ENCODE measurements around the gene RPA1. TPM values are rescaled to one million over a fixed set of nuclear protein-coding genes. Genes with fewer than 3 reads are reported as not detected.
"Not testable (repeated sequence)": the region's sequence is repeated elsewhere in the genome, so short reads cannot be mapped to it uniquely, and the experiment has no call there.

The RPA1 gene
- total RNA-seq, 3 donors from 2014 or later (not counting 1 experiment from before 2014, with no cell fraction given), result 70.9 to 101 (median 98.9) TPM

DNA sequence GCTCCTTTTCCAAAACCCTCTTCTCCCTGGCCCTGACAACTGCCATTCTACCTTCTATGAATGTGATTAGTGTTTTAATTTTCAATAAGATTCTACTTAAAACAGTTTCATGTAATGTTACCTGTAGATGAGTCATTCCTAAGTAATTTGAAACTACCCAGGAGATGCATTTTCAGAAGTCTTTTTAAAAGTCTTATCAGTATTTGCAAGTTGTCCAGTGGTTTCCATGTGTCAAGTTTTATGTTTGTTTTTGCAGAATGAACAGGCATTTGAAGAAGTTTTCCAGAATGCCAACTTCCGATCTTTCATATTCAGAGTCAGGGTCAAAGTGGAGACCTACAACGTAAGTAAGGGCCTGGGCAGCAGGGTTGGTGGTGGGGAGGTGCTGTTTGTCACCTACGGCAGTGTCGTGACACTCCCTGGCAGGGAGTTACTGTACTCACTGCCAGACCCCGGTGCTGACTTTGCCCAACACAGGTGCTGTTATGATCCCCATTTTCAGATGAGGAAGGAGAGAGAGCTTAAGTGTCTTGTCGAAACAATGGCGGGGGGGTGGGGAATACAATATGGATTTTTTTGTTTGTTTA is 65.0 kb downstream of the RPA1 start:
- intact Hi-C loops (cut with micrococcal nuclease), result no loop called here
- no peak overlapping the region for H3K4me3 Mint-ChIP-seq
- ATAC-seq (no peak), DNase-seq (no peak)
- Histone ChIP-seq H3K4me1 (ENCODE audit: control insufficient read depth, insufficient read depth, low read length) (peaks cover 18% of the 10 kb centered on the region), H3K9me3 (ENCODE audit: control insufficient read depth, insufficient read depth, low read length) (no peaks in the 10 kb centered on the region), H3K27me3 (ENCODE audit: control insufficient read depth, insufficient read depth, low read length) (no peaks in the 10 kb centered on the region), H3K4me3 (ENCODE audit: low read length) (no peak overlapping the region), H3K27ac (ENCODE audit: low read length) (no peak overlapping the region), H3K36me3 (ENCODE audit: control insufficient read depth, insufficient read depth, low read length) (peaks cover 59% of the 10 kb centered on the region)
- H3K9me3 Mint-ChIP-seq, result no peaks in the 10 kb centered on the region
- TF ChIP-seq, protein P1, sequence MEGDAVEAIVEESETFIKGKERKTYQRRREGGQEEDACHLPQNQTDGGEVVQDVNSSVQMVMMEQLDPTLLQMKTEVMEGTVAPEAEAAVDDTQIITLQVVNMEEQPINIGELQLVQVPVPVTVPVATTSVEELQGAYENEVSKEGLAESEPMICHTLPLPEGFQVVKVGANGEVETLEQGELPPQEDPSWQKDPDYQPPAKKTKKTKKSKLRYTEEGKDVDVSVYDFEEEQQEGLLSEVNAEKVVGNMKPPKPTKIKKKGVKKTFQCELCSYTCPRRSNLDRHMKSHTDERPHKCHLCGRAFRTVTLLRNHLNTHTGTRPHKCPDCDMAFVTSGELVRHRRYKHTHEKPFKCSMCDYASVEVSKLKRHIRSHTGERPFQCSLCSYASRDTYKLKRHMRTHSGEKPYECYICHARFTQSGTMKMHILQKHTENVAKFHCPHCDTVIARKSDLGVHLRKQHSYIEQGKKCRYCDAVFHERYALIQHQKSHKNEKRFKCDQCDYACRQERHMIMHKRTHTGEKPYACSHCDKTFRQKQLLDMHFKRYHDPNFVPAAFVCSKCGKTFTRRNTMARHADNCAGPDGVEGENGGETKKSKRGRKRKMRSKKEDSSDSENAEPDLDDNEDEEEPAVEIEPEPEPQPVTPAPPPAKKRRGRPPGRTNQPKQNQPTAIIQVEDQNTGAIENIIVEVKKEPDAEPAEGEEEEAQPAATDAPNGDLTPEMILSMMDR (IDR thresholded peaks at IDR 0.05), result no peak
- no peak overlapping the region for H3K27ac Mint-ChIP-seq
- peaks cover 21% of the 10 kb centered on the region for H3K36me3 Mint-ChIP-seq
- 98% methylated on average over 7 of the region's 7 CpGs for WGBS (ENCODE audit: insufficient coverage)
- H3K4me1 Mint-ChIP-seq, result peaks cover 8 to 10% of the 10 kb centered on the region in 2 donors
- no peaks in the 10 kb centered on the region for H3K27me3 Mint-ChIP-seq (ENCODE audit: low read depth in 2 of 2)

DNA sequence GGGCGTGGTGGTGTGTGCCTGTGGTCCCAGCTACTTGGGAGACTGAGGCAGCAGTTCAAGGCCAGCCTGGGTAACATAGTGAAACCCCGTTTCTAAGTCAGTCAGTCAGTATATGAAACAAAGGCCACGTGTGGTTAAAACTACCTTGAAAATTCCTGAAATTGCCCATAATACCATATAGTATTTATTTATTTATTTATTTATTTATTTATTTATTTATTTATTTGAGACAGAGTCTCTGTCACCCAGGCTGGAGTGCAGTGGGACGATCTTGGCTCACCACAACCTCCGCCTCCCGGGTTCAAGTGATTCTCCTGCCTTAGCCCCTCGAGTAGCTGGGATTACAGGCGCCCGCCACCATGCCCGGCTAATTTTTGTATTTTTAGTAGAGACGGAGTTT is 65.7 kb downstream of the RPA1 start:
- H3K27ac Mint-ChIP-seq; H3K27me3 ChIP-seq (ENCODE audit: control insufficient read depth, insufficient read depth, low read length); H3K4me1 Mint-ChIP-seq; ATAC-seq; H3K4me3 Mint-ChIP-seq; DNase-seq; H3K9me3 Mint-ChIP-seq; H3K4me3 ChIP-seq (ENCODE audit: low read length); H3K27me3 Mint-ChIP-seq (ENCODE audit: low read depth in 2 of 2); H3K9me3 ChIP-seq (ENCODE audit: control insufficient read depth, insufficient read depth, low read length); intact Hi-C loops (cut with micrococcal nuclease); H3K27ac ChIP-seq (ENCODE audit: low read length): not testable (repeated sequence)
- Histone ChIP-seq H3K36me3 (ENCODE audit: control insufficient read depth, insufficient read depth, low read length) (peaks cover 56% of the 10 kb centered on the region), H3K4me1 (ENCODE audit: control insufficient read depth, insufficient read depth, low read length) (peaks cover 12% of the 10 kb centered on the region)
- peaks cover 21% of the 10 kb centered on the region for H3K36me3 Mint-ChIP-seq
- 98% methylated on average over 10 of the region's 11 CpGs for WGBS (ENCODE audit: insufficient coverage)

DNA sequence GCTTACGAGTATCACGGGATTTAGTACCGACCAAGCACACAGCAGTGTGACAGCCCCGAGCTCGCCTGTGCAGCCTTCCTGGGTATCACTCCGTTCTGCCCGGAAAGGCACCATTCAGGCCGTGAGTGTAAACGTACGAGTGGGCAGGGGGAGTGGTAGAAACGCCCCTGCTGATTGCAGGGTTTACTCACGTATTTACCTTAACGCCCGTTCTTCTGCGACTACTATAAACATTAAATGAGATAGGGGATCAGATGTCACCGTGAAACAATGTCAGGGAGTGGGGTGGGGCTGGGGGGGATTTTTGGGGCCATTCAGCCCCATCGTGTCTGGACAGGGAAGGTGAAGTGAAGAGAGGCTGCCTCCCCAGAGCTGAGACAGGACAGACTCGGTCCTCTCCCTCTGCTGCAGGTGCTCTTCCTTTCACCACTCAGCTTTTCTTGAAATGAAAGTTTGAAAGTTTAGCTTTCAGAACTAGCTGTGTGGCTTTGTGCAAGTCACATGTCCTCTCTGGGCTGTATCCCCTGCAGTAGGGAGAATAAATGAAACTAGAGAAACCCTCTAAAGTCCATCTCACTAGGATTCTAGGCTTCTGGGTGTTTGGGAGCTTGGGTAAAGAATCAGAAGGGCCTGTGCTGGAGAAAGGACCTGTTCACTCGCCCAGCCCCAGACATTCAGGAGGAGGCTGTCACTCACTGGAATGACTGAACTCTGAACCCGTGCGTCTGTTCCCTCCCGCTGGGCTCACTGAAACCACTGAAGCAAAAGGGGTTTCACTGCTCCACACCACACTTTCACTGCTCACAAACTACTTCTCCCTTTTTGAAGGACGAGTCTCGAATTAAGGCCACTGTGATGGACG is 66.7 kb downstream of the RPA1 start:
- Histone ChIP-seq H3K27me3 (ENCODE audit: control insufficient read depth, insufficient read depth, low read length) (no peaks in the 10 kb centered on the region), H3K4me3 (ENCODE audit: low read length) (no peak overlapping the region), H3K36me3 (ENCODE audit: control insufficient read depth, insufficient read depth, low read length) (peaks cover 54% of the 10 kb centered on the region), H3K27ac (ENCODE audit: low read length) (no peak overlapping the region), H3K9me3 (ENCODE audit: control insufficient read depth, insufficient read depth, low read length) (no peaks in the 10 kb centered on the region), H3K4me1 (ENCODE audit: control insufficient read depth, insufficient read depth, low read length) (peaks cover 2% of the 10 kb centered on the region)
- TF ChIP-seq, protein P1 (IDR thresholded peaks at IDR 0.05), result no peak
- H3K27ac Mint-ChIP-seq, result no peak overlapping the region
- DNase-seq (no peak), ATAC-seq (no peak)
- H3K4me1 Mint-ChIP-seq, result no peaks in the 10 kb centered on the region
- WGBS (ENCODE audit: insufficient coverage), result 98% methylated on average over 25 of the region's 25 CpGs
- no peak overlapping the region for H3K4me3 Mint-ChIP-seq
- intact Hi-C loops (cut with micrococcal nuclease), result no loop called here
- peaks cover 21% of the 10 kb centered on the region for H3K36me3 Mint-ChIP-seq
- H3K27me3 Mint-ChIP-seq (ENCODE audit: low read depth in 2 of 2), result no peaks in the 10 kb centered on the region
- no peaks in the 10 kb centered on the region for H3K9me3 Mint-ChIP-seq

DNA sequence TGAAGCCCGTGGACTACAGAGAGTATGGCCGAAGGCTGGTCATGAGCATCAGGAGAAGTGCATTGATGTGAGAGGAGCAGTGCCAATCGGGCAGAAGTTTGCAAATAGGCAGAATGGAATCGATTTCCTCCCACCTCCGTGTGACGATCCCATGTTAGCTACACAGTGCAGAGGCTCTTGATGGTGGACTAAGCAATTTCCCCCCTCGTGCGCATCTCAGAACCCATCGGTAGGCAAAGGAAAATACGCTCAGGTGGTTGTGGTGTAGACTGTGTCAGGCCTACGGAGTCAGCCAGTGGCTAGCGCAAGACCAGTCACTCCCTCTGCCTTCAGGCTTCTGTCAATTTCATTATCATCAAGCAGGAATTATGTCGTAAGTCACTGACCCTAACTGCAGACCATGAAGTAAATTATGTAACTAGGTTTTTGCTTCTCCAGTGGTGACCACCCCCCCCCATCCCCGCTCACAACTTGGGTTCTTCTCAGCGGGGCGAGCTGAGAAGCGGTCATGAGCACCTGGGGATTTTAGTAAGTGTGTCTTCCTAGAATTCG is 67.4 kb downstream of the RPA1 start:
- Histone ChIP-seq H3K4me3 (ENCODE audit: low read length) (no peak overlapping the region), H3K27ac (ENCODE audit: low read length) (no peak overlapping the region), H3K27me3 (ENCODE audit: control insufficient read depth, insufficient read depth, low read length) (no peaks in the 10 kb centered on the region), H3K9me3 (ENCODE audit: control insufficient read depth, insufficient read depth, low read length) (no peaks in the 10 kb centered on the region), H3K36me3 (ENCODE audit: control insufficient read depth, insufficient read depth, low read length) (peaks cover 54% of the 10 kb centered on the region), H3K4me1 (ENCODE audit: control insufficient read depth, insufficient read depth, low read length) (no peaks in the 10 kb centered on the region)
- DNase-seq, result no peak
- H3K4me3 Mint-ChIP-seq, result no peak overlapping the region
- peaks cover 21% of the 10 kb centered on the region for H3K36me3 Mint-ChIP-seq
- 91% methylated on average over 17 of the region's 18 CpGs for WGBS (ENCODE audit: insufficient coverage)
- H3K4me1 Mint-ChIP-seq, result no peaks in the 10 kb centered on the region
- H3K27ac Mint-ChIP-seq, result no peak overlapping the region
- H3K27me3 Mint-ChIP-seq (ENCODE audit: low read depth in 2 of 2), result no peaks in the 10 kb centered on the region
- intact Hi-C loops (cut with micrococcal nuclease), result no loop called here
- no peaks in the 10 kb centered on the region for H3K9me3 Mint-ChIP-seq
- TF ChIP-seq, protein P1 (IDR thresholded peaks at IDR 0.05), result no peak
- no peak for ATAC-seq

All from natural killer cell (primary cell).